Activated T-helper 1 cell treated with anti-CD3 and anti-CD28 coated beads, Interleukin-12 subunit alpha, Interleukin-12 subunit beta, Interleukin-2, Interleukin-4 antibody, amounts not matched to agents 30 ng/mL and 10 ng/mL and 1 ng/mL, durations not matched to agents 14 hours and 24 hours and 36 hours (primary cell): ENCODE measurements around the gene ARPP21. TPM values are rescaled to one million over a fixed set of nuclear protein-coding genes. Genes with fewer than 3 reads are reported as not detected.

Source experiments
- DNase-seq: peaks from one replicate; pipeline ENCODE4 v3.0.0; 2021; ENCODE audit warnings: low spot score
- H3K27ac Mint-ChIP-seq: one replicate; pipeline ENCODE4 v1.8.0; 2021; ENCODE audit warnings: mild to moderate bottlenecking, mixed read lengths
- H3K27me3 Mint-ChIP-seq: one replicate; pipeline ENCODE4 v1.8.0; 2022; ENCODE audit warnings: mild to moderate bottlenecking, moderate library complexity, mixed read lengths; ENCODE audit not compliant: insufficient read depth
- H3K36me3 Mint-ChIP-seq: one replicate; pipeline ENCODE4 v1.8.0; 2021; ENCODE audit warnings: low read depth, mixed read lengths
- H3K4me1 Mint-ChIP-seq: one replicate; pipeline ENCODE4 v1.8.0; 2021; ENCODE audit warnings: low read depth, mixed read lengths
- H3K4me3 Mint-ChIP-seq: one replicate; pipeline ENCODE4 v1.8.0; 2021; ENCODE audit warnings: mild to moderate bottlenecking, moderate library complexity, mixed read lengths
- H3K9me3 Mint-ChIP-seq: one replicate; pipeline ENCODE4 v1.8.0; 2021; ENCODE audit warnings: mixed read lengths
- intact Hi-C: fragments of 100-400 bp; cut with micrococcal nuclease; formaldehyde crosslinking; loops from one replicate; pipeline ENCODE4 v1.15.1; 2024
- total RNA-seq: library from RNA; stranded (reverse); gene quantifications from 2 replicates; pipeline ENCODE4 v1.2.3, GENCODE V29; 2022

Gene ARPP21
- total RNA-seq, 1 donor from 2014 or later, result not detected

DNA sequence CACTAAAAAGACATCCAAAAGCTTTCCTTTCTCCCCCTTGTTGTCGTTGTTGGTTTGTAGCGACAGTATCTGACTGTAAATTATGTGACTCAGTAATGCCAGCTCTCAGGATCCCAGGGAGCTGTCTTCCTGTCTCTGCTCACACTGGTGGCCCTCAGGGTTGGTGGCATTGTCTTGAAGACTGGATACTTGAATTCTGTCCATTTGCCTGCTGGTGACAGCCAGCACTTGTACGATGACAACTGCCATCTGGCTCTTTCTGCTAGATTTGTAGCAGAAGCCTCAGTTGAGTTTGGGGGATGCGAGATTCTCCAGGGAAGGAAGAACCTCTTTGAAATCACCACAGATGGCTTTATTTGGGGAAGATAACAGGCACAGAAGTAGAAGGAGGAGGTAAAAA lies 120.8 kb downstream of the ARPP21 start:
- Mint-ChIP-seq H3K4me3 (no peak overlapping the region), H3K36me3 (no peaks in the 10 kb centered on the region), H3K27ac (no peak overlapping the region), H3K27me3 (peaks cover 4% of the 10 kb centered on the region), H3K4me1 (no peaks in the 10 kb centered on the region), H3K9me3 (no peaks in the 10 kb centered on the region)
- intact Hi-C loops, result no loop called here
- DNase-seq, result no peak

DNA sequence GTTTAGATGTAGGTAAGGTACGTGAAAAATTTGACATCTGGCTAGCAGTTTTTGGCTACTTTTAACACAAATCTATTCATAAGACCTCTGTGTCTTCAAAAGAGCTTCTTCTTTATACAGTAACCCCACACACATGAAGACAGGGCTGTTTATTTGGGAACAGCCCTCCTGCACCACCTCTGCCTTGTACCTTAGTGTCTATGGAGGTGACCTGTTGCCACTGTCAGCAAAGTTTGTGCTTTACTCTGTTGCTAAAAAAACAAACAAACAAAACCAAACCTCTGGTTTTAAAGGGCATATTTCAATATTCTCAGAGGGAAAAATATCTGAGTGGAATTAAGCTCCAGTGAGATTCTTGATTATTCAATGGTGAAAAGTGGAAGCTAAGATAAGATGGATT lies 122.0 kb downstream of the ARPP21 start:
- Mint-ChIP-seq H3K9me3 (no peaks in the 10 kb centered on the region), H3K27ac (no peak overlapping the region), H3K4me3 (no peak overlapping the region), H3K36me3 (no peaks in the 10 kb centered on the region), H3K4me1 (no peaks in the 10 kb centered on the region), H3K27me3 (peaks cover 1% of the 10 kb centered on the region)
- intact Hi-C loops, result no loop called here
- DNase-seq, result no peak

DNA sequence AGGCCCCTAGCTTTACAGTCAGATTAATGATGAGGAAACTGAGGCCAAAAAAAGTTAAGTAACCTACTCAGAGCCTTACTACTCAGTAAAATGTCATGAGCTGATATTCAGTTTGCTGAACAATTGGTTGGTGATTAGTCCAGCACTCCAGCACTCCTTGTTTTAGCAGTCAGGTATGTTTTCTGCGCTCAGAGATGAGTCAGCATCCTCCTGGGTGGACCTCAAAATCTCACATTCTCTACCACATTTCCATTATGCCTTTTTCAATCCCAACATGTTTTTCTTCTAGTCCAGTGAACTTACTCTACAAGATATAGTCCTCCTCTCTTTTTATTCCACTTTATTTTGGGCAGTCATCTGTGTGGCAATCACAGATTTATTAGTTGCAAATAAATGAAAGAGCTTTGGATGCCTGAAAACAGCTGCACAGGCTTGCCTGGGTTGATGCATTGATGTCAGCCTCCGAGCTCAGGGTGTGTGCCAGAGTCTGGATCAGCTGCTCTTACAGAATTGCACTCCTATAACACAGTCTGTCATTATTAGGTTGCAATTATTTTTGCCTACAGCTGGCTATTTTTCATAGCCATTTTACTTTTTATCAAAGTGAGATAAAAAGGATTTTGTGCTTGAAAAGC lies 133.2 kb downstream of the ARPP21 start:
- no peaks in the 10 kb centered on the region for H3K4me1 Mint-ChIP-seq
- H3K27me3 Mint-ChIP-seq, result no peaks in the 10 kb centered on the region
- no peak for DNase-seq
- intact Hi-C loops, result no loop called here
- H3K4me3 Mint-ChIP-seq, result no peak overlapping the region
- no peaks in the 10 kb centered on the region for H3K36me3 Mint-ChIP-seq
- H3K9me3 Mint-ChIP-seq, result no peaks in the 10 kb centered on the region
- H3K27ac Mint-ChIP-seq, result no peak overlapping the region

DNA sequence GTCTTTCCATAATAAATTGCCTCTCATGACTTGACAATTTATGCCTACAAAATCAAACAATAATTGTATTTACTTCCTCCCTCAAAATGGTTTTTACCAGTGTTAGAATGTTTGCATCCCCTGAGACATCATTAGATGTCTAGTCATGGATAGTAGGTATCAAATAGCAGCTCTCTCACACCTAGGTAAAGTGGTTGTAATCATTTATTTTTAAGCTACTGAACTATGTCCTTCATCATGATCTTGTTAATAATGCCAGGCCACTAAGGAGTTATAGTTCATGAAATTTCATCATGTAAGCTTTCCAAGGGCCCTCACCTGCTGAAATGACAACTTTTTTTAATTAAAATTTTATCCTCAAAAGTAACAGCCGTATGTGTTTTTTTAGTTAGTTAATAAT lies 134.1 kb downstream of the ARPP21 start:
- H3K4me3 Mint-ChIP-seq, result no peak overlapping the region
- H3K9me3 Mint-ChIP-seq, result no peaks in the 10 kb centered on the region
- no peaks in the 10 kb centered on the region for H3K27me3 Mint-ChIP-seq
- intact Hi-C loops, result no loop called here
- no peak overlapping the region for H3K27ac Mint-ChIP-seq
- no peak for DNase-seq
- H3K36me3 Mint-ChIP-seq, result no peaks in the 10 kb centered on the region
- no peaks in the 10 kb centered on the region for H3K4me1 Mint-ChIP-seq

- Mint-ChIP-seq H3K4me3 (no peak overlapping the region), H3K9me3 (no peaks in the 10 kb centered on the region), H3K27me3 (no peaks in the 10 kb centered on the region), H3K27ac (no peak overlapping the region), H3K4me1 (no peaks in the 10 kb centered on the region), H3K36me3 (no peaks in the 10 kb centered on the region)
- intact Hi-C loops, result no loop called here
- no peak for DNase-seq
Measured at GRCh38 chr3:35776346-35776745, 137.0 kb downstream of the ARPP21 start.

- Mint-ChIP-seq H3K36me3 (no peaks in the 10 kb centered on the region), H3K9me3 (no peaks in the 10 kb centered on the region), H3K4me1 (no peaks in the 10 kb centered on the region), H3K27ac (no peak overlapping the region), H3K4me3 (no peak overlapping the region), H3K27me3 (no peaks in the 10 kb centered on the region)
- DNase-seq, result no peak
- intact Hi-C loops, result no loop called here
Measured at GRCh38 chr3:35777065-35777464, 137.7 kb downstream of the ARPP21 start.

GRCh38 chr3:35777563-35778554 lies 138.5 kb downstream of the ARPP21 start:
- Mint-ChIP-seq H3K27ac (no peak overlapping the region), H3K4me1 (no peaks in the 10 kb centered on the region), H3K9me3 (no peaks in the 10 kb centered on the region), H3K36me3 (no peaks in the 10 kb centered on the region), H3K27me3 (no peaks in the 10 kb centered on the region), H3K4me3 (no peak overlapping the region)
- DNase-seq, result no peak
- intact Hi-C loops, result no loop called here

DNA sequence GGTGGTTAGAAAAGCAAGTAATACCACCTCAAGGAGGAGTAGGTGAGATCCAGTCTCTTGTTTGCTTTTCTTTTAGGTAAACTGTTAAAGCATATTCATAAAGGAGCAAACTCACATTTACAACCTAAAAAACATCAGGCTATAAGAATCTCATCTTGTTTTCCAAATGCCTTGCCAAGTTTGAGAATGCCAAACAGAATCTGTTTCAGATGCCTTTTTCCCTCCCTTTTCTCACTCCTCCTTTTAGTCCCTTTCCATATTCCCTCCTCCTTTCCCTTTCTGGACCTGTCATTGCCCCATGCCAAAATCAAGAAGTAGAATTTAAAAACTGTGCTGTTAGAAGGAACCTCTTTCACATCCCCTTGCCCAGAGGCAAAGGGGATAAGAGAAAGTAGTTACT lies 140.3 kb downstream of the ARPP21 start:
- intact Hi-C loops, result no loop called here

GRCh38 chr3:35780800-35781199 lies 141.5 kb downstream of the ARPP21 start:
- H3K4me3 Mint-ChIP-seq, result no peak overlapping the region
- H3K9me3 Mint-ChIP-seq, result no peaks in the 10 kb centered on the region
- no peak for DNase-seq
- no peaks in the 10 kb centered on the region for H3K36me3 Mint-ChIP-seq
- H3K27me3 Mint-ChIP-seq, result no peaks in the 10 kb centered on the region
- intact Hi-C loops, result no loop called here
- no peaks in the 10 kb centered on the region for H3K4me1 Mint-ChIP-seq
- no peak overlapping the region for H3K27ac Mint-ChIP-seq

More for the DNA sequence above, 140.3 kb downstream of the ARPP21 start:
- Mint-ChIP-seq H3K27ac (no peak overlapping the region), H3K4me3 (no peak overlapping the region), H3K4me1 (no peaks in the 10 kb centered on the region), H3K36me3 (no peaks in the 10 kb centered on the region), H3K27me3 (no peaks in the 10 kb centered on the region), H3K9me3 (no peaks in the 10 kb centered on the region)
- DNase-seq, result no peak

- intact Hi-C loops, result no loop called here
- H3K4me1 Mint-ChIP-seq, result no peaks in the 10 kb centered on the region
- DNase-seq, result no peak
- no peaks in the 10 kb centered on the region for H3K9me3 Mint-ChIP-seq
- H3K27me3 Mint-ChIP-seq, result no peaks in the 10 kb centered on the region
- H3K36me3 Mint-ChIP-seq, result no peaks in the 10 kb centered on the region
- no peak overlapping the region for H3K4me3 Mint-ChIP-seq
- no peak overlapping the region for H3K27ac Mint-ChIP-seq
Measured at GRCh38 chr3:35781558-35781957, 142.2 kb downstream of the ARPP21 start.

DNA sequence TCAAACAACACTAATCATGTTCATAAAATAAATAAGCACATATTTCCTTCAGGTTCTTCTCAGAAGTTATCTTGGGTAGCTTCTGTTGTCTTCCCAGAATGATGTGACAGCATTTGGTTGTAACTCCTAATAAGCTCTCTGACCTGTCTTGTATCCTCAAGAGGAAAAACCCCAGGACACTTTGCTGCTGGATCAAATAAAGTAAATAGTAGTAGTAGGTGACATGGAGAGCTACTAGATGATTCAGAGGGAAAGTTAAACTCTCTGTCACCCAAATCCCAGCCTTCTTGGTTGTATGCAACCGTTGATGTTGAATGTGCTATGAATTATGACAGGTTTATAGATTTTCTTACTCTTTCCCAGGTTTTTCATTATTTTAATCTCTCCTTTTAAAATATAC lies 143.0 kb downstream of the ARPP21 start:
- Mint-ChIP-seq H3K36me3 (no peaks in the 10 kb centered on the region), H3K4me1 (no peaks in the 10 kb centered on the region), H3K27ac (no peak overlapping the region), H3K4me3 (no peak overlapping the region), H3K9me3 (no peaks in the 10 kb centered on the region), H3K27me3 (no peaks in the 10 kb centered on the region)
- DNase-seq, result no peak
- intact Hi-C loops, result no loop called here

- DNase-seq, result no peak
- Mint-ChIP-seq H3K27ac (no peak overlapping the region), H3K9me3 (no peaks in the 10 kb centered on the region), H3K36me3 (no peaks in the 10 kb centered on the region), H3K4me1 (no peaks in the 10 kb centered on the region), H3K4me3 (no peak overlapping the region), H3K27me3 (no peaks in the 10 kb centered on the region)
- intact Hi-C loops, result no loop called here
Measured at GRCh38 chr3:35784169-35784568, 144.8 kb downstream of the ARPP21 start.

- Mint-ChIP-seq H3K4me1 (no peaks in the 10 kb centered on the region), H3K4me3 (no peak overlapping the region), H3K9me3 (no peaks in the 10 kb centered on the region), H3K27me3 (no peaks in the 10 kb centered on the region), H3K36me3 (no peaks in the 10 kb centered on the region), H3K27ac (no peak overlapping the region)
- no peak for DNase-seq
- intact Hi-C loops, result no loop called here
Measured at GRCh38 chr3:35785234-35785888, 146.0 kb downstream of the ARPP21 start.
